H1 (cell line): ENCODE results near the gene CALD1.

ENCODE experiments used
- CTCF ChIP-seq, 3 experiments: IDR thresholded peaks; 1 replicate in 2 of 3; 2 replicates in 1 of 3; pipeline versions ENCODE4 v1.5.1 to v1.6.1; 2011; ENCODE audit warnings: low read length in 3 of 3, mild to moderate bottlenecking in 3 of 3, inconsistent platforms in 2 of 3, low read depth in 1 of 3, moderate library complexity in 1 of 3; ENCODE audit not compliant: insufficient read depth in 1 of 3; ENCODE audit errors: control extremely low read depth in 1 of 3
- EP300 ChIP-seq, 2 experiments: IDR thresholded peaks; 1 replicate in 1 of 2; 2 replicates in 1 of 2; pipeline ENCODE4 v1.6.1; 2011 to 2012; ENCODE audit warnings: low read depth in 2 of 2, low read length in 2 of 2, mild to moderate bottlenecking in 2 of 2, borderline replicate concordance in 1 of 2, inconsistent platforms in 1 of 2, moderate library complexity in 1 of 2
- MAFK ChIP-seq: IDR thresholded peaks from 2 replicates; pipeline ENCODE4 v1.6.1; 2012; ENCODE audit warnings: low read depth, mild to moderate bottlenecking, improper control_type of control experiment, low read length
- POLR2A ChIP-seq, 2 experiments: IDR thresholded peaks; 1 replicate in 1 of 2; 2 replicates in 1 of 2; pipeline ENCODE4 v1.6.1; 2011; ENCODE audit warnings: low read depth in 2 of 2, low read length in 2 of 2, mild to moderate bottlenecking in 2 of 2; ENCODE audit errors: control extremely low read depth in 1 of 2
- POLR2AphosphoS5 ChIP-seq: IDR thresholded peaks from 2 replicates; pipeline ENCODE4 v1.6.1; 2011; ENCODE audit warnings: low read depth, low read length
- SAP30 ChIP-seq: fragments of 300-600 bp; sonication (generic); IDR thresholded peaks from 2 replicates; pipeline ENCODE4 v1.7.1; 2012; ENCODE audit warnings: low read length, moderate library complexity, mild to moderate bottlenecking, inconsistent platforms; ENCODE audit not compliant: insufficient read depth, insufficient replicate concordance

GRCh38 chr7:134899729-134900128, 120.3 kb downstream of the CALD1 start:
- TF ChIP-seq CTCF (IDR thresholded peaks at IDR 0.05; ENCODE audit: control extremely low read depth in 1 of 3, insufficient read depth in 1 of 3, low read depth in 1 of 3, low read length in 3 of 3) (no peak), POLR2AphosphoS5 (no peak), POLR2A (IDR thresholded peaks at IDR 0.05; ENCODE audit: control extremely low read depth in 1 of 2, low read depth in 2 of 2, low read length in 2 of 2) (no peak), MAFK (no peak), EP300 (IDR thresholded peaks at IDR 0.05; ENCODE audit: borderline replicate concordance in 1 of 2, low read depth in 2 of 2, low read length in 2 of 2) (no peak), SAP30 (no peak)
